Mesothelial cell of epicardium (in vitro differentiated cells): Measurements from ENCODE around the gene EXOC4. TPM values are rescaled to one million over a fixed set of nuclear protein-coding genes. Genes with fewer than 3 reads are reported as not detected.

Experiments used
- DNase-seq, 2 experiments: peaks; one replicate each; pipeline ENCODE4 v3.0.0; 2021; ENCODE audit warnings: low spot score in 2 of 2; ENCODE audit not compliant: unreplicated experiment in 2 of 2
- H3K27ac Mint-ChIP-seq: 2 replicates; pipeline ENCODE4 v1.8.0; 2021; ENCODE audit warnings: mixed read lengths
- H3K27me3 Mint-ChIP-seq: 2 replicates; pipeline ENCODE4 v1.8.0; 2021; ENCODE audit warnings: low read depth, mixed read lengths
- H3K36me3 Mint-ChIP-seq: 2 replicates; pipeline ENCODE4 v1.8.0; 2021; ENCODE audit warnings: mixed read lengths
- H3K4me1 Mint-ChIP-seq: 2 replicates; pipeline ENCODE4 v1.8.0; 2021; ENCODE audit warnings: mixed read lengths
- H3K4me3 Mint-ChIP-seq: 2 replicates; pipeline ENCODE4 v1.8.0; 2021; ENCODE audit warnings: mild to moderate bottlenecking, moderate library complexity, mixed read lengths
- H3K9me3 Mint-ChIP-seq: 2 replicates; pipeline ENCODE4 v1.8.0; 2021; ENCODE audit warnings: mixed read lengths
- CTCF ChIP-seq: fragments of 200-600 bp; sonication (generic); IDR thresholded peaks from one replicate; pipeline ENCODE4 v1.5.0; 2021; ENCODE audit warnings: antibody characterized with exemption; ENCODE audit not compliant: unreplicated experiment
- total RNA-seq: library from RNA; stranded (reverse); gene quantifications from 3 replicates; pipeline ENCODE4 v1.2.1, GENCODE V29; 2021

EXOC4 gene
- total RNA-seq, 1 donor from 2014 or later = 105 TPM

- Mint-ChIP-seq H3K4me3 (no peak overlapping the region), H3K27ac (no peak overlapping the region), H3K9me3 (no peaks in the 10 kb centered on the region), H3K27me3 (no peaks in the 10 kb centered on the region), H3K36me3 (no peaks in the 10 kb centered on the region), H3K4me1 (no peaks in the 10 kb centered on the region)
- no peak for DNase-seq
- TF ChIP-seq CTCF = no peak
Measured at GRCh38 chr7:133808493-133808866, 555.6 kb downstream of the EXOC4 start.

GRCh38 chr7:133812877-133813276 lies 560.0 kb downstream of the EXOC4 start:
- no peaks in the 10 kb centered on the region for H3K4me1 Mint-ChIP-seq

GRCh38 chr7:133815611-133816210 lies 562.8 kb downstream of the EXOC4 start:
- no peak for TF ChIP-seq CTCF
- Mint-ChIP-seq H3K4me3 (no peak overlapping the region), H3K27ac (no peak overlapping the region), H3K4me1 (no peaks in the 10 kb centered on the region), H3K36me3 (peaks cover 12% of the 10 kb centered on the region), H3K27me3 (no peaks in the 10 kb centered on the region), H3K9me3 (peaks cover 4% of the 10 kb centered on the region)
- DNase-seq = no peak

More at GRCh38 chr7:133812877-133813276, 560.0 kb downstream of the EXOC4 start:
- no peaks in the 10 kb centered on the region for H3K27me3 Mint-ChIP-seq
- H3K27ac Mint-ChIP-seq = no peak overlapping the region
- TF ChIP-seq CTCF = no peak
- peaks cover 4% of the 10 kb centered on the region for H3K9me3 Mint-ChIP-seq
- H3K4me3 Mint-ChIP-seq = no peak overlapping the region
- DNase-seq = no peak
- peaks cover 7% of the 10 kb centered on the region for H3K36me3 Mint-ChIP-seq

- Mint-ChIP-seq H3K27ac (no peak overlapping the region), H3K4me3 (no peak overlapping the region), H3K4me1 (no peaks in the 10 kb centered on the region), H3K36me3 (peaks cover 12% of the 10 kb centered on the region), H3K9me3 (peaks cover 4% of the 10 kb centered on the region), H3K27me3 (no peaks in the 10 kb centered on the region)
- no peak for TF ChIP-seq CTCF
- no peak for DNase-seq
Measured at GRCh38 chr7:133819695-133820094, 566.8 kb downstream of the EXOC4 start.

GRCh38 chr7:133820584-133820983 lies 567.7 kb downstream of the EXOC4 start:
- no peak for DNase-seq

More at GRCh38 chr7:133820584-133820983, 567.7 kb downstream of the EXOC4 start:
- H3K27ac Mint-ChIP-seq = no peak overlapping the region
- peaks cover 12% of the 10 kb centered on the region for H3K36me3 Mint-ChIP-seq
- no peak overlapping the region for H3K4me3 Mint-ChIP-seq
- H3K4me1 Mint-ChIP-seq = no peaks in the 10 kb centered on the region
- peaks cover 4% of the 10 kb centered on the region for H3K9me3 Mint-ChIP-seq
- no peaks in the 10 kb centered on the region for H3K27me3 Mint-ChIP-seq
- TF ChIP-seq CTCF = no peak
